ENCODE measurements around the gene SORCS3. TPM values are rescaled to one million over a fixed set of nuclear protein-coding genes. Genes with fewer than 3 reads are reported as not detected.

The SORCS3 gene
- total RNA-seq, 1 experiment from 2014 or later = 0.04 TPM

- WGBS (ENCODE audit: extremely low coverage, insufficient read length, low lambda C conversion rate) = no CpG with 5 or more reads among the region's 5 CpGs
- Histone ChIP-seq H2BK20ac (ENCODE audit: low read depth, low read length, poor library complexity, severe bottlenecking) (no peak overlapping the region), H2BK15ac (ENCODE audit: low read depth, low read length) (no peak overlapping the region), H2AK5ac (ENCODE audit: insufficient read length, low read length) (no peak overlapping the region), H3K4me2 (ENCODE audit: insufficient read depth, insufficient read length, low read length) (no peak overlapping the region), H2BK120ac (ENCODE audit: low read depth, low read length, poor library complexity, severe bottlenecking) (no peak overlapping the region), H3K9me3 (ENCODE audit: control insufficient read depth, low read depth, low read length) (no peaks in the 10 kb centered on the region), H2AFZ (ENCODE audit: low read length) (no peak overlapping the region), H3K23me2 (ENCODE audit: insufficient read length, low read depth, low read length, poor library complexity, severe bottlenecking) (no peaks in the 10 kb centered on the region), H2BK12ac (ENCODE audit: insufficient read length, low read depth, low read length) (no peak overlapping the region), H3K56ac (ENCODE audit: insufficient read length, low read depth, low read length) (no peak overlapping the region), H3K14ac (ENCODE audit: insufficient read depth, low read length) (no peak overlapping the region), H3K79me1 (ENCODE audit: insufficient read depth, low read depth, low read length, poor library complexity, severe bottlenecking) (no peaks in the 10 kb centered on the region), H4K91ac (ENCODE audit: insufficient read length, low read depth, low read length) (no peak overlapping the region), H3K79me2 (ENCODE audit: insufficient read depth, low read length) (no peaks in the 10 kb centered on the region), H3K27me3 (ENCODE audit: insufficient read depth, low read length) (no peaks in the 10 kb centered on the region), H3K4ac (ENCODE audit: low read depth, low read length) (no peak overlapping the region), H3K23ac (ENCODE audit: insufficient read length, low read depth, low read length) (no peak overlapping the region), H4K5ac (ENCODE audit: insufficient read length, low read depth, low read length) (no peak overlapping the region), H3K18ac (ENCODE audit: insufficient read length, low read depth, low read length) (no peak overlapping the region), H3K27ac (ENCODE audit: insufficient read length, low read depth, low read length) (no peak overlapping the region), H3K4me1 (ENCODE audit: insufficient read depth, low read length) (peaks cover 4% of the 10 kb centered on the region), H2BK5ac (ENCODE audit: insufficient read length, low read length) (no peak overlapping the region), H4K20me1 (ENCODE audit: control insufficient read depth, insufficient read depth, insufficient read length) (no peaks in the 10 kb centered on the region), H3K9ac (ENCODE audit: extremely low read depth, insufficient read length, low read length) (no peak overlapping the region), H4K8ac (replicated peaks; ENCODE audit: insufficient read length, low read depth, low read length) (no peak overlapping the region), H3T11ph (ENCODE audit: low read length) (no peak overlapping the region)
- Mint-ChIP-seq H3K4me1 (peaks cover 12 to 22% of the 10 kb centered on the region in 2 experiments), H3K27ac (no peak overlapping the region), H3K27me3 (ENCODE audit: low read depth) (peaks cover 5% of the 10 kb centered on the region; the same call in 1 of the 2 replicates), H3K36me3 (ENCODE audit: insufficient read depth in 1 of 3, low read depth in 3 of 3) (no peaks in the 10 kb centered on the region), H3K9me3 (no peaks in the 10 kb centered on the region), H3K4me3 (no peak overlapping the region)
- no peak for TF ChIP-seq CTCF (conservative IDR thresholded peaks at IDR 0.05)
- DNase-seq = no peak
These were observed 280.7 kb downstream of the SORCS3 start for GRCh38 chr10:104921763-104922162.

All from H9 (cell line).